Hepatocyte (in vitro differentiated cells): Measurements from ENCODE around the gene B3GAT1. TPM values are rescaled to one million over a fixed set of nuclear protein-coding genes. Genes with fewer than 3 reads are reported as not detected.

Experiments used
- DNase-seq: peaks from one replicate; pipeline ENCODE4 v3.0.0-alpha.2; 2016; ENCODE audit warnings: low spot score
- H2AFZ ChIP-seq: fragments of 200-600 bp; sonication (generic); 2 replicates; pipeline ENCODE4 v1.6.0; 2016; ENCODE audit warnings: antibody characterized with exemption, mild to moderate bottlenecking
- H3K27ac ChIP-seq: fragments of 200-600 bp; sonication (generic); 2 replicates; pipeline ENCODE4 v1.5.1; 2016; ENCODE audit warnings: mild to moderate bottlenecking
- H3K27me3 ChIP-seq: fragments of 200-600 bp; sonication (generic); 2 replicates; pipeline ENCODE4 v1.6.1; 2016
- H3K36me3 ChIP-seq: fragments of 200-600 bp; sonication (generic); replicated peaks from 2 replicates; pipeline ENCODE4 v1.5.1; 2016; ENCODE audit warnings: low read depth; ENCODE audit not compliant: insufficient read depth
- H3K4me1 ChIP-seq: fragments of 200-600 bp; sonication (generic); 2 replicates; pipeline ENCODE4 v1.5.1; 2016; ENCODE audit warnings: mild to moderate bottlenecking, moderate library complexity; ENCODE audit not compliant: insufficient read depth
- H3K4me2 ChIP-seq: fragments of 200-600 bp; sonication (generic); 2 replicates; pipeline ENCODE4 v1.6.0; 2016
- H3K4me3 ChIP-seq: fragments of 200-600 bp; sonication (generic); 2 replicates; pipeline ENCODE4 v1.5.1; 2016; ENCODE audit warnings: mild to moderate bottlenecking
- H3K79me2 ChIP-seq: fragments of 200-600 bp; sonication (generic); 2 replicates; pipeline ENCODE4 v1.6.0; 2017; ENCODE audit warnings: mild to moderate bottlenecking
- H3K9me2 ChIP-seq: fragments of 200-600 bp; sonication (generic); replicated peaks from 2 replicates; pipeline ENCODE4 v1.6.0; 2017; ENCODE audit warnings: mild to moderate bottlenecking; ENCODE audit not compliant: insufficient read depth
- H3K9me3 ChIP-seq: fragments of 200-600 bp; sonication (generic); 2 replicates; pipeline ENCODE4 v1.5.1; 2016; ENCODE audit warnings: low read depth, mild to moderate bottlenecking
- H4K20me1 ChIP-seq: fragments of 200-600 bp; sonication (generic); 2 replicates; pipeline ENCODE4 v1.6.0; 2016; ENCODE audit warnings: mild to moderate bottlenecking; ENCODE audit not compliant: insufficient read depth, poor library complexity, severe bottlenecking
- CTCF ChIP-seq: fragments of 200-600 bp; sonication (generic); IDR thresholded peaks from 2 replicates; pipeline ENCODE4 v1.5.1; 2016; ENCODE audit warnings: antibody characterized with exemption, mild to moderate bottlenecking; ENCODE audit not compliant: poor library complexity
- EZH2 ChIP-seq: fragments of 200-600 bp; sonication (generic); IDR thresholded peaks from 2 replicates; pipeline ENCODE4 v1.6.1; 2016; ENCODE audit warnings: antibody characterized with exemption, mild to moderate bottlenecking, borderline replicate concordance
- EZH2phosphoT487 ChIP-seq: fragments of 200-600 bp; sonication (generic); IDR thresholded peaks from one replicate; pipeline ENCODE4 v1.6.1; 2018; ENCODE audit warnings: antibody characterized with exemption, mild to moderate bottlenecking, low read depth, moderate library complexity; ENCODE audit not compliant: unreplicated experiment, severe bottlenecking
- WGBS: methylation state at CpG from one replicate; pipeline ENCODE4 v1.1.6; 2016; ENCODE audit warnings: low lambda C conversion rate; ENCODE audit errors: missing lambda C conversion rate; 5-methylcytosine and 5-hydroxymethylcytosine counted together
- polyA plus RNA-seq: library from polyadenylated mRNA; unstranded; fragments of >200 nt; fragmentation: Nextera tagmentation; extraction: Ambion mirVana; gene quantifications from 2 replicates; pipeline ENCODE4 v1.2.1, GENCODE V29; 2016
- total RNA-seq: library from RNA; depleted of rRNA; stranded (reverse); fragments of >200 nt; gene quantifications from 2 replicates; pipeline ENCODE4 v1.2.3, GENCODE V29; 2014

B3GAT1 gene
- total and polyA plus RNA-seq, 2 experiments from 2014 or later, result 0.17 to 0.40 TPM

- H3K27me3 ChIP-seq, result peaks cover 25% of the 10 kb centered on the region
- H3K27ac ChIP-seq, result no peak overlapping the region
- no peaks in the 10 kb centered on the region for H3K9me2 ChIP-seq
- H3K9me3 ChIP-seq, result no peaks in the 10 kb centered on the region
- H2AFZ ChIP-seq, result no peak overlapping the region
- no peaks in the 10 kb centered on the region for H4K20me1 ChIP-seq
- 96% methylated on average over 30 of the region's 30 CpGs for WGBS
- no peaks in the 10 kb centered on the region for H3K4me1 ChIP-seq
- no peak for DNase-seq
- H3K4me3 ChIP-seq, result no peak overlapping the region
- no peaks in the 10 kb centered on the region for H3K36me3 ChIP-seq
- no peaks in the 10 kb centered on the region for H3K79me2 ChIP-seq
- H3K4me2 ChIP-seq, result no peak overlapping the region
- no peak for TF ChIP-seq EZH2phosphoT487
- no peak for TF ChIP-seq CTCF
- TF ChIP-seq EZH2, result no peak
Measured at GRCh38 chr11:134404575-134405341, 7.3 kb downstream of the B3GAT1 start.

GRCh38 chr11:134402910-134403309, 9.1 kb downstream of the B3GAT1 start:
- WGBS, result 81% methylated on average over 10 of the region's 12 CpGs

GRCh38 chr11:134401825-134402809, 9.9 kb downstream of the B3GAT1 start:
- 88% methylated on average over 16 of the region's 19 CpGs for WGBS
- no peaks in the 10 kb centered on the region for H4K20me1 ChIP-seq
- H3K27ac ChIP-seq, result no peak overlapping the region
- TF ChIP-seq EZH2phosphoT487 (no peak), EZH2 (no peak), CTCF (no peak)
- H3K9me2 ChIP-seq, result no peaks in the 10 kb centered on the region
- no peaks in the 10 kb centered on the region for H3K4me1 ChIP-seq
- H3K4me3 ChIP-seq, result no peak overlapping the region
- H3K9me3 ChIP-seq, result no peaks in the 10 kb centered on the region
- H3K4me2 ChIP-seq, result no peak overlapping the region
- no peaks in the 10 kb centered on the region for H3K79me2 ChIP-seq
- H2AFZ ChIP-seq, result no peak overlapping the region
- H3K36me3 ChIP-seq, result no peaks in the 10 kb centered on the region
- H3K27me3 ChIP-seq, result peaks cover 6% of the 10 kb centered on the region
- no peak for DNase-seq

More at GRCh38 chr11:134402910-134403309, 9.1 kb downstream of the B3GAT1 start:
- TF ChIP-seq EZH2phosphoT487, result no peak
- no peaks in the 10 kb centered on the region for H3K36me3 ChIP-seq
- peaks cover 14% of the 10 kb centered on the region for H3K27me3 ChIP-seq
- H3K27ac ChIP-seq, result no peak overlapping the region
- H4K20me1 ChIP-seq, result no peaks in the 10 kb centered on the region
- H3K9me3 ChIP-seq, result no peaks in the 10 kb centered on the region
- no peaks in the 10 kb centered on the region for H3K4me1 ChIP-seq
- H2AFZ ChIP-seq, result no peak overlapping the region
- H3K4me3 ChIP-seq, result no peak overlapping the region
- H3K4me2 ChIP-seq, result no peak overlapping the region
- no peak for DNase-seq
- H3K79me2 ChIP-seq, result no peaks in the 10 kb centered on the region
- H3K9me2 ChIP-seq, result no peaks in the 10 kb centered on the region
